Subcutaneous abdominal adipose tissue (tissue), 5 donors: Measurements from ENCODE around the gene ACOT4.
"Not testable (repeated sequence)": the region's sequence is repeated elsewhere in the genome, so short reads cannot be mapped to it uniquely, and the experiment has no call there.

Experiments
- H3K27ac ChIP-seq: one replicate; pipeline ENCODE4 v1.7.0; 2013; ENCODE audit warnings: low read depth, mild to moderate bottlenecking, inconsistent platforms, low read length, moderate library complexity
- H3K27me3 ChIP-seq, 5 donors: one replicate each; pipeline ENCODE4 v1.7.0; 2013; ENCODE audit warnings: low read length in 5 of 5, inconsistent platforms in 1 of 5; ENCODE audit not compliant: control insufficient read depth in 5 of 5, insufficient read depth in 4 of 5
- H3K36me3 ChIP-seq, 5 donors: one replicate each; pipeline ENCODE4 v1.7.0; 2013; ENCODE audit warnings: low read length in 5 of 5; ENCODE audit not compliant: control insufficient read depth in 5 of 5, insufficient read depth in 5 of 5
- H3K4me1 ChIP-seq, 5 donors: one replicate each; pipeline ENCODE4 v1.7.0; 2013; ENCODE audit warnings: low read length in 5 of 5, mild to moderate bottlenecking in 3 of 5, moderate library complexity in 1 of 5; ENCODE audit not compliant: control insufficient read depth in 5 of 5, insufficient read depth in 5 of 5
- H3K4me3 ChIP-seq, 5 donors: one replicate each; pipeline ENCODE4 v1.7.0; 2013; ENCODE audit warnings: low read length in 5 of 5, low read depth in 1 of 5
- H3K9ac ChIP-seq, 5 donors: one replicate each; pipeline ENCODE4 v1.7.0; 2013; ENCODE audit warnings: low read length in 5 of 5, mild to moderate bottlenecking in 4 of 5, moderate library complexity in 3 of 5
- H3K9me3 ChIP-seq, 5 donors: one replicate each; pipeline ENCODE4 v1.7.0; 2013; ENCODE audit warnings: low read length in 5 of 5; ENCODE audit not compliant: control insufficient read depth in 5 of 5
- donor health status: healthy.
- donor health status: healthy.
- donor health status: healthy.
- donor health status: healthy.
- donor health status: healthy.

ACOT4 gene

GRCh38 chr14:73627151-73627558 is 35.5 kb downstream of the ACOT4 start:
- no peaks in the 10 kb centered on the region for H3K27me3 ChIP-seq
- H3K4me3 ChIP-seq: no peak overlapping the region
- H3K36me3 ChIP-seq: no peaks in the 10 kb centered on the region
- H3K4me1 ChIP-seq: peaks cover 0 to 4% (median 3%) of the 10 kb centered on the region in 5 donors
- H3K9ac ChIP-seq: no peak overlapping the region
- peaks cover 0 to 3% (median 0%) of the 10 kb centered on the region in 5 donors for H3K9me3 ChIP-seq
- H3K27ac ChIP-seq: no peak overlapping the region

- H3K36me3 ChIP-seq: no peaks in the 10 kb centered on the region
- no peak overlapping the region for H3K4me3 ChIP-seq
- peaks cover 0 to 21% (median 11%) of the 10 kb centered on the region in 5 donors for H3K4me1 ChIP-seq
- no peaks in the 10 kb centered on the region for H3K27me3 ChIP-seq
- H3K9ac ChIP-seq: no peak overlapping the region
- no peak overlapping the region for H3K27ac ChIP-seq
- no peaks in the 10 kb centered on the region for H3K9me3 ChIP-seq
Observed at GRCh38 chr14:73630009-73630780, 38.5 kb downstream of the ACOT4 start.

GRCh38 chr14:73633116-73634010 is 41.7 kb downstream of the ACOT4 start:
- H3K36me3 ChIP-seq: no peaks in the 10 kb centered on the region
- peak overlapping the region; percentile 60 for H3K27ac ChIP-seq
- H3K9me3 ChIP-seq: no peaks in the 10 kb centered on the region
- peak overlapping the region in 4 of 5 donors; percentile 69 to 86 (median 77) for H3K9ac ChIP-seq
- H3K4me1 ChIP-seq: peaks cover 0 to 21% (median 11%) of the 10 kb centered on the region in 5 donors
- H3K4me3 ChIP-seq: peak overlapping the region; percentile 57 to 78 (median 73)
- H3K27me3 ChIP-seq: no peaks in the 10 kb centered on the region

GRCh38 chr14:73634011-73634833 is 42.5 kb downstream of the ACOT4 start:
- no peaks in the 10 kb centered on the region for H3K9me3 ChIP-seq
- peak overlapping the region; percentile 60 for H3K27ac ChIP-seq
- H3K4me1 ChIP-seq: peaks cover 0 to 21% (median 11%) of the 10 kb centered on the region in 5 donors
- H3K9ac ChIP-seq: peak overlapping the region in 4 of 5 donors; percentile 69 to 86 (median 77)
- peak overlapping the region; percentile 29 to 78 (median 72) for H3K4me3 ChIP-seq
- H3K36me3 ChIP-seq: no peaks in the 10 kb centered on the region
- H3K27me3 ChIP-seq: no peaks in the 10 kb centered on the region

- not testable (repeated sequence) for H3K36me3 ChIP-seq, H3K9ac ChIP-seq, H3K9me3 ChIP-seq, H3K4me3 ChIP-seq, H3K27me3 ChIP-seq, H3K27ac ChIP-seq
- H3K4me1 ChIP-seq: peaks cover 0 to 21% (median 11%) of the 10 kb centered on the region in 5 donors
Observed at GRCh38 chr14:73636355-73636754, 44.7 kb downstream of the ACOT4 start.

- Histone ChIP-seq H3K27ac (no peak overlapping the region), H3K9ac (no peak overlapping the region), H3K4me3 (no peak overlapping the region), H3K9me3 (no peaks in the 10 kb centered on the region), H3K4me1 (peaks cover 0 to 19% (median 11%) of the 10 kb centered on the region in 5 donors), H3K27me3 (no peaks in the 10 kb centered on the region), H3K36me3 (no peaks in the 10 kb centered on the region)
Observed at GRCh38 chr14:73637830-73638229, 46.2 kb downstream of the ACOT4 start.

GRCh38 chr14:73640796-73641365 is 49.2 kb downstream of the ACOT4 start:
- no peak overlapping the region for H3K4me3 ChIP-seq
- no peaks in the 10 kb centered on the region for H3K27me3 ChIP-seq
- peaks cover 4 to 17% (median 15%) of the 10 kb centered on the region in 5 donors for H3K4me1 ChIP-seq
- no peaks in the 10 kb centered on the region for H3K9me3 ChIP-seq
- H3K27ac ChIP-seq: no peak overlapping the region
- no peaks in the 10 kb centered on the region for H3K36me3 ChIP-seq
- no peak overlapping the region for H3K9ac ChIP-seq

GRCh38 chr14:73644531-73645247 is 53.0 kb downstream of the ACOT4 start, which contains the start of gene DNAL1:
DNAL1 (plus strand) TSS chr14:73644986; CDS start chr14:73645040, 54 bp downstream.
- peaks cover 4 to 20% (median 15%) of the 10 kb centered on the region in 5 donors for H3K4me1 ChIP-seq
- H3K27me3 ChIP-seq: no peaks in the 10 kb centered on the region
- peak within 1 kb of the TSS; percentile 80 to 95 (median 94) for H3K4me3 ChIP-seq
- H3K36me3 ChIP-seq: no peaks in the 10 kb centered on the region
- peak within 1 kb of the TSS; percentile 80 to 95 (median 91) for H3K9ac ChIP-seq
- peak within 1 kb of the TSS; percentile 87 for H3K27ac ChIP-seq
- H3K9me3 ChIP-seq: no peaks in the 10 kb centered on the region

GRCh38 chr14:73645248-73645610 is 53.6 kb downstream of the ACOT4 start:
- no peaks in the 10 kb centered on the region for H3K27me3 ChIP-seq
- peak overlapping the region; percentile 63 to 95 (median 87) for H3K9ac ChIP-seq
- no peaks in the 10 kb centered on the region for H3K9me3 ChIP-seq
- H3K4me3 ChIP-seq: peak overlapping the region; percentile 78 to 95 (median 94)
- peak overlapping the region; percentile 87 for H3K27ac ChIP-seq
- H3K4me1 ChIP-seq: peaks cover 4 to 20% (median 15%) of the 10 kb centered on the region in 5 donors
- H3K36me3 ChIP-seq: no peaks in the 10 kb centered on the region
